Measurements from ENCODE around the gene DCP1A. TPM values are rescaled to one million over a fixed set of nuclear protein-coding genes. Genes with fewer than 3 reads are reported as not detected.
A peak's percentile ranks its signal among the peaks of the same experiment; 100 is the strongest.

Gene DCP1A
- total and polyA plus RNA-seq, 2 of the 13 experiments (the other 11 are each of a cell fraction or from before 2014, with no cell fraction given): 14.2 to 41.2 TPM

- peak; percentile 80 for TF ChIP-seq JARID2 (CRISPR knock-in tag; IDR thresholded peaks at IDR 0.05; ENCODE audit: insufficient replicate concordance)
- peak; percentile 83 for TF ChIP-seq HIC2 (CRISPR knock-in tag; IDR thresholded peaks at IDR 0.05; ENCODE audit: low read depth)
- no peak for TF ChIP-seq MATR3 (CRISPR knock-in tag; IDR thresholded peaks at IDR 0.05)
- TF ChIP-seq ZNF207 (IDR thresholded peaks at IDR 0.05; ENCODE audit: borderline replicate concordance): no peak
- peak; percentile 83; the same call in 1 of the 2 replicates for TF ChIP-seq ZNF225 (CRISPR knock-in tag; IDR thresholded peaks at IDR 0.05)
- peak; percentile 81; the same call in 1 of the 2 replicates for TF ChIP-seq ZBTB46 (CRISPR knock-in tag; IDR thresholded peaks at IDR 0.05; ENCODE audit: borderline replicate concordance)
- TF ChIP-seq HES4 (CRISPR knock-in tag; IDR thresholded peaks at IDR 0.05; ENCODE audit: borderline replicate concordance): peak; percentile 94
- no peak for TF ChIP-seq FOXP1 (IDR thresholded peaks at IDR 0.05)
- no peak; the same call in 1 of the 2 replicates for TF ChIP-seq FOXP1 (CRISPR knock-in tag; IDR thresholded peaks at IDR 0.05)
- no peak; the same call in 1 of the 2 replicates for TF ChIP-seq E2F5 (CRISPR knock-in tag; conservative IDR thresholded peaks at IDR 0.05)
- 0 out of 2 replicates have a peak, but pooled peaks have one; percentile 59 for TF ChIP-seq REL (CRISPR knock-in tag; conservative IDR thresholded peaks at IDR 0.05)
- peak; percentile 59; the same call in 1 of the 2 replicates for TF ChIP-seq ZNF646 (CRISPR knock-in tag; IDR thresholded peaks at IDR 0.05)
- no peak for TF ChIP-seq PHB2 (IDR thresholded peaks at IDR 0.05; ENCODE audit: partially characterized antibody)
- peak; percentile 87 for TF ChIP-seq ZNF280B (CRISPR knock-in tag; IDR thresholded peaks at IDR 0.05; ENCODE audit: borderline replicate concordance)
- no peak for TF ChIP-seq SMARCC2 (IDR thresholded peaks at IDR 0.05)
- TF ChIP-seq NFKB2 (CRISPR knock-in tag; IDR thresholded peaks at IDR 0.05; ENCODE audit: borderline replicate concordance): peak; percentile 95
These were observed at the start of gene DCP1A (continued) for GRCh38 chr3:53347261-53348064.
